ENCODE results near the gene TNFAIP6.

DNA sequence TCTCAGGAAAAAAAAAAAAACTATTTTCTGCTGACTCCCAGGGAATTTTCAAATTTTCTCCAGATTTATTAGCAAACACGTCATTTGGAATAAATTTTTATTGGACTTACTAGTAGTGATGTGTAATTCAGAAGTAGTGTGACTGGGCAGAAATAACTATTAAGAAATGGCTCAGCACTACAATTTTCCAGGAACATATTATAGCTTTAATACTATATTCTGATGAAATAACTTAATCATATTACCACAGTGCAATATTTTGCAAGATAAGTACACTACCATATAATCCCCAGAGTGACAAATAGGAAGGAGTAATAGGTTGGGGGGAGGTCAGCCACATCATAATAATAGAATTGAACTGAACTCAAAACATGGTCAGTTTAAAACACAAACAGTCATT, 19.7 kb upstream of the TNFAIP6 start:
- TF ChIP-seq CTCF (conservative IDR thresholded peaks at IDR 0.05; ENCODE audit: low read length) (no peak), EZH2phosphoT487 (IDR thresholded peaks at IDR 0.05; ENCODE audit: borderline replicate concordance, low read depth, low read length) (no peak)

Data from OCI-LY7 (cell line).